GM18870 (cell line): ENCODE data around the gene TMEM131.
"Not testable (repeated sequence)": the region's sequence is repeated elsewhere in the genome, so short reads cannot be mapped to it uniquely, and the experiment has no call there.

Source experiments
- ATAC-seq: cut with Tn5 transposase; IDR thresholded peaks from one replicate; pipeline ENCODE4 v1.9.1; 2021; ENCODE audit warnings: moderate library complexity; ENCODE audit not compliant: unreplicated experiment

The TMEM131 gene

GRCh38 chr2:97714084-97714949, 281.4 kb downstream of the TMEM131 start:
- ATAC-seq: no peak

- no peak for ATAC-seq
Measured at GRCh38 chr2:97713296-97714083, 282.3 kb downstream of the TMEM131 start, which contains the start of gene ZAP70. ZAP70 (plus strand) TSS chr2:97713576; CDS start chr2:97724037, 10,461 bp downstream.

- ATAC-seq: no peak
Measured at GRCh38 chr2:97712693-97713295, 283.0 kb downstream of the TMEM131 start.

- not testable (repeated sequence) for ATAC-seq
Measured at GRCh38 chr2:97712175-97712574, 283.6 kb downstream of the TMEM131 start.

- ATAC-seq: no peak
Measured at GRCh38 chr2:97711394-97711711, 284.4 kb downstream of the TMEM131 start.

- no peak for ATAC-seq
Measured at GRCh38 chr2:97708608-97709007, 287.1 kb downstream of the TMEM131 start.

- no peak for ATAC-seq
Measured at GRCh38 chr2:97708048-97708380, 287.7 kb downstream of the TMEM131 start.

- no peak for ATAC-seq
Measured at GRCh38 chr2:97707362-97708047, 288.2 kb downstream of the TMEM131 start.

- ATAC-seq: no peak
Measured at GRCh38 chr2:97706708-97707345, 288.9 kb downstream of the TMEM131 start.
